HCEC 1CT (cell line): Measurements from ENCODE around the gene RNU1-3.
"Not testable (repeated sequence)": the region's sequence is repeated elsewhere in the genome, so short reads cannot be mapped to it uniquely, and the experiment has no call there.

Experiments used
- DNase-seq: peaks from one replicate; pipeline ENCODE4 v3.0.0-alpha.2; 2017

Gene RNU1-3

GRCh38 chr1:16693449-16694307, 26.9 kb upstream of the RNU1-3 start:
- DNase-seq, result not testable (repeated sequence)

GRCh38 chr1:16692717-16693448, 26.1 kb upstream of the RNU1-3 start:
- not testable (repeated sequence) for DNase-seq

GRCh38 chr1:16692283-16692682, 25.5 kb upstream of the RNU1-3 start:
- DNase-seq, result not testable (repeated sequence)

GRCh38 chr1:16690971-16691682, 24.4 kb upstream of the RNU1-3 start:
- not testable (repeated sequence) for DNase-seq

GRCh38 chr1:16687132-16687800, 20.5 kb upstream of the RNU1-3 start:
- DNase-seq, result not testable (repeated sequence)

GRCh38 chr1:16685445-16686371, 19.0 kb upstream of the RNU1-3 start:
- not testable (repeated sequence) for DNase-seq

- not testable (repeated sequence) for DNase-seq
These were observed 18.1 kb upstream of the RNU1-3 start for GRCh38 chr1:16684738-16685337.

GRCh38 chr1:16684152-16684551, 17.4 kb upstream of the RNU1-3 start:
- DNase-seq, result not testable (repeated sequence)

GRCh38 chr1:16682803-16683202, 16.1 kb upstream of the RNU1-3 start:
- not testable (repeated sequence) for DNase-seq

- DNase-seq, result not testable (repeated sequence)
These were observed 13.6 kb upstream of the RNU1-3 start for GRCh38 chr1:16680366-16680765.

GRCh38 chr1:16677552-16678431, 11.0 kb upstream of the RNU1-3 start:
- DNase-seq, result peak; percentile 47

- DNase-seq, result not testable (repeated sequence)
These were observed 10.1 kb upstream of the RNU1-3 start for GRCh38 chr1:16676661-16677523.

GRCh38 chr1:16675118-16675510, 8.4 kb upstream of the RNU1-3 start:
- not testable (repeated sequence) for DNase-seq

GRCh38 chr1:16673976-16674375, 7.2 kb upstream of the RNU1-3 start:
- not testable (repeated sequence) for DNase-seq

GRCh38 chr1:16665836-16666235, 912 bp downstream of the RNU1-3 start:
- DNase-seq, result not testable (repeated sequence)

- DNase-seq, result not testable (repeated sequence)
These were observed 8.5 kb downstream of the RNU1-3 start for GRCh38 chr1:16658234-16658633.

GRCh38 chr1:16656981-16657683, 9.6 kb downstream of the RNU1-3 start:
- DNase-seq, result not testable (repeated sequence)

- DNase-seq, result not testable (repeated sequence)
These were observed 10.2 kb downstream of the RNU1-3 start for GRCh38 chr1:16656574-16656973.
